GM18526 (cell line): Measurements from ENCODE around the gene PRDM16.

ENCODE experiments used
- POLR2A ChIP-seq: IDR thresholded peaks from 3 replicates; pipeline ENCODE4 v1.6.1; 2011; ENCODE audit not compliant: insufficient read length; ENCODE audit errors: extremely low read depth

The PRDM16 gene

GRCh38 chr1:3169665-3170356 lies 100.8 kb downstream of the PRDM16 start:
- no peak for TF ChIP-seq POLR2A

DNA sequence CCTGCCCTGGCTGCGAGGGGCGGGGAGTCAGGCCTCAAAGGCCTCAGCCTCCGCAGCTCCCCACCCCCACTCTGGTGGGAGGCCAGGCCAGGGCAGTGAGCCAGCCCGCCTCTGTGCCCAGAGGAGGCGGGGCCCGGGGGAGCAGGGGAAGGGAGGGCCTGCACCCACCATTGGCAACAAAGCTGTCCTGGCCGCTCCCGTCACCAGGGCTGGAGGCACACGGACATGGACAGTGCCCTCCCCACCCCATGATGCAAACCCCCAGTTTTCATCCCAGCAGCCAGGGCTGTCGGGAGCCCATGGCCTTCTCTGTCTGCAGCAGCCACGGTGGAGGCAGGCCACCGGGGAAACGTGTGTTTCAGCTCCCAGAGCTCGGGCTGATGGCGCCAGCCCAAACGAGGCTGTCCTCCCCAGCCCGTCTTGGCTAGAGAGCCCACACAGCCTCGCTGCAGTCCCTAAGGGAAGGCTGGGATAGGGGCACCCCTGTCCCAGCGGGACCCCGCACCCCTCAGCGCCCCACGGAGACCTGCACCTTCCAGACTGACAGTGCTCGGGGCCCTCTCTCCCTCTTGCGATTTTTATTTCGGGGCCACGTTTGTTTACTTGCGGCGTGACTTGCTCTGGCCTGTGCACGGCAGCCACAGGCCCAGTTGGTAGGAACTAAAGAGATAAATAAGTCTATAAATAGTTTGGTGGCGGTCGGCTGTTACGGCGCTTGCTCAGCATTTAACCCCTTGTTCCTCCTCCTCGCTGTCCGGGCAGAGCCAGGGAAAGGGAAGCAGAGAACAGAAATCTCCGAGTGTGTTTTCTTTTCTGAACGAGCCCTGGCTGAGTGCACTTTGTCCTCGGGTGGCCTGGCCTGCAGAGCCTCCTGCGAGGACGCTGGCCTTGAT lies 101.8 kb downstream of the PRDM16 start:
- no peak for TF ChIP-seq POLR2A

DNA sequence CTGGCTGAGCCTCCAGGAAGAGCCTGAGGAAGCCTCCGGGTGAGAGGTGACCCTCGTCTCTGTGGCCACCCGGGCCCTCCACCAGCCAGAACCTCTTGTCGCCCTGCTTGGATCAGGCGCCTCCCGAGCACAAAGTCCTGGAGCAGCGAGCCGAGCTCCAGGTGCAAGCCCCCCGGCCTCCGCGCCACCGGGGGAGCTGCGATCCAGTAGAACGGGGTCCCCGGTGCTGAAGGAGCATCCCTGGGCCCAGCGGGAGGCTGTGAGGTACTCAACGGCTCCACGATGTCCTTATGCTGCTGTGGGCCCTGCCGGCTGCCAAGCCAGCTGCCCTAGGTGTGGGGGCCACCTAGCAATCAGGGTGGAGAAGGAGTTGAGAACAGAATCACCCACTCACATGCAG lies 102.8 kb downstream of the PRDM16 start:
- TF ChIP-seq POLR2A: no peak

- TF ChIP-seq POLR2A: no peak
These were observed 103.7 kb downstream of the PRDM16 start for GRCh38 chr1:3172431-3173380.

- TF ChIP-seq POLR2A: no peak
These were observed 104.5 kb downstream of the PRDM16 start for GRCh38 chr1:3173381-3173980.

DNA sequence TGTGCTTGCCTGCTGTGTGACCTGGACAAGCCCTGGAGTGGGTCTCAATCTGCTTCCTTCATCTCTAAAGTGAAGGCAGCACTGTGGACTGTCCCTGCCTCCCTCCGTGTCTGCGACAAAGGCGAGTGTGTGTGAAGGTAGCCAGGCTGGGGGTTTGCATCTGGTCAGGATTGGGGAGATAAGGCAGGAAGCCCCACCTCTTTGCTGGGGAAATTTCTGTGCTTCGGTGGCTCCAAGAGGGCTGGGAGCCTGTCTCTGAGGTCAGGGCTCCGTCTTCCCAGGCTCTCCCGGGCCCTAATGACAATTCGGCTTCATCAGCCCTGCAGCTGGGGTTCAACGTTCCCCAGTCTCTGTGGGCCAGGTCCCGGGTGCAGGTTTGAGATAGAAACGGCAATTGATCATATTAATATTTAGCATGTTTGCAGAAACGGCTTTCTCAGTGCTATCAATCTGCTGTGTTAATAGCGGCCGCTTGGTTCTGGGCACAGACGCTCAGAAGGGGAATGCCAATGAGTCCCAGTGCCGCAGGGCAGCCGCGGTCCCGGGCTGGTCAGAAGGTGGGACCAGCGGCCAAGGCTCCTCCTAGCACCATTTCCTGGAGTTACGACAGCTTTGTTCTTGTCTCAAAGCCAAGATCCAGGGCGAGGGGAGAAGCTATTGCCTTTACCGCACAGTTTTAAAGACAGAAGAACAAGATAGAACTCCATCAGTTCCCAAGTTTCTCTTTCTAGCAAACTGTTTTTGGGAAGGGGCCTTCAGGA lies 105.7 kb downstream of the PRDM16 start:
- TF ChIP-seq POLR2A: no peak

GRCh38 chr1:3175486-3175885 lies 106.5 kb downstream of the PRDM16 start:
- TF ChIP-seq POLR2A: no peak

DNA sequence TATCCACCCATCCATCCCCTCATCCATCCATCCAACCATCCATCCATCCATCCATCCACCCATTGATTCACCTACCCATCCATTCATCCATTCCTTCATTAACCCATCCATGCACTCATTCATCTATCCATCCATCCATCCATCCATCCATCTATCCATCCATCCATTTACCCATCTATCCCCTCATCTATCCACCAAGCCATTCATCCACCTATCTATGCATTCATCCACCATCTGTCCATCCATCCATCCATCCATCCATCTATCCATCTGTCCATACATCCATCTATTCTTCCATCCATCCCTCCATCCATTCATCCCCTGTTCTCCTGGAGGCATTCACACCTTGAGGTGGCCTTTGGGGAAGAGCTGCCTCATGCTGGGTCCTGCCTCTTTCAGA lies 107.0 kb downstream of the PRDM16 start:
- no peak for TF ChIP-seq POLR2A

GRCh38 chr1:3176820-3177219 lies 107.8 kb downstream of the PRDM16 start:
- TF ChIP-seq POLR2A: no peak

- no peak for TF ChIP-seq POLR2A
These were observed 109.3 kb downstream of the PRDM16 start for GRCh38 chr1:3178279-3178678.

DNA sequence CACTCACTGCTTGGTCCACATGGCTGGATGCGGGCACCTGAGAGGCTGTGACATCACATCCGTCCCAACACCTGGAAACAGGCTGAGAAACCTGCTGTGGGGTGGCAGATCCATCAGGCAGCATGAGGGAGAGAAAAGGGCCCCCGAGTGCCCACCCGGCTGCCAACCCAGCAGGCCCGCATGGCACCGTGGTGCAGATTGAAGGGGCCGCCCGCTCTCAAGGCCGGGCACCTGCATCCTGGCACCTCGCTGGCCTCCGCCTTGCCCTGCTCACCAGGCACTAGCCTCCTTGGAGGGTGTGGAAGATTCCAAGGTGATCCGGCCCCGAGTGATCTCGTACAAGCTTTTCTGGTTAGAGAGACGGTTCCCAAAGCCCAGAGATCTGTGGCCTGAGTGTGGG lies 110.5 kb downstream of the PRDM16 start:
- TF ChIP-seq POLR2A: no peak

GRCh38 chr1:3180915-3181314 lies 111.9 kb downstream of the PRDM16 start:
- no peak for TF ChIP-seq POLR2A

GRCh38 chr1:3181956-3182355 lies 113.0 kb downstream of the PRDM16 start:
- no peak for TF ChIP-seq POLR2A

DNA sequence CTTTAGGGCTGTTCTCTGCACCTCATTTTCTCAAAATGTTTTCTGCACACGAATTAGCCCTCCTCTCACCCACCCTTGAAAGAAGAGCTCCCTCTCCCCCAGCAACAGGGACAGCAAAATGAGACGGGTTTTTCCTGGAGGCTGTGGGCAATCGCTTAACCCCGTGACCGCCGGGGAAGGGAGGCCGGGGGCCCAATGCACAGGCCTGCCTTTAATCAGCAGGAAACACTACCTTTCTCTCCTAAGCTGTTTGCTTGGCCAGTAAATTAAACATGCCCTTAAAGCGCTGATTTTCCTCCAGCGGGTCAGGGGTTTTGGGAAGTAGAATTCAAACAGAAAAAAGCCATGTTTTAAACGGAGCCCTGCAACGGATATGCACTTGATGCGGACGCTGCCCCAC lies 114.4 kb downstream of the PRDM16 start:
- no peak for TF ChIP-seq POLR2A
